ENCODE data around the gene ABI2.
"Not testable (repeated sequence)": the region's sequence is repeated elsewhere in the genome, so short reads cannot be mapped to it uniquely, and the experiment has no call there.

DNA sequence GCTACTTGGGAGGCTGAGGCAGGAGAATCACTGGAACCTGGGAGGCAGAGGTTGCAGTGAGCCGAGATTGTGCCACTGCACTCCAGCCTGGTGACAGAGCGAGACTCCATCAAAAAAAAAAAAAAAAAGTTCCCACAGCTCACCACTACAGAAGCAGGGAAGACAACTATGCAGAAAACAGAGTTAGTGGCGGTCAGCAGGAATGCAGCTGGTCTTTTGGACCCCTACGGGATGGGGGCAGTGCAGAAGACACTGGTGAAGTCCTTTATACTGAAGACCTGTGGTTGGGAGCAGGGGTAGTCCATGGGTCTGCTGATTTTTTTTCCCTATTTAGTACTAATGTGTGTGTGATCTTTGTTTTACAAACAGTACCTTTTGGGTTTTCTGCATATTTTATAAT lies 101.4 kb downstream of the ABI2 start:
- TF ChIP-seq, protein P1, sequence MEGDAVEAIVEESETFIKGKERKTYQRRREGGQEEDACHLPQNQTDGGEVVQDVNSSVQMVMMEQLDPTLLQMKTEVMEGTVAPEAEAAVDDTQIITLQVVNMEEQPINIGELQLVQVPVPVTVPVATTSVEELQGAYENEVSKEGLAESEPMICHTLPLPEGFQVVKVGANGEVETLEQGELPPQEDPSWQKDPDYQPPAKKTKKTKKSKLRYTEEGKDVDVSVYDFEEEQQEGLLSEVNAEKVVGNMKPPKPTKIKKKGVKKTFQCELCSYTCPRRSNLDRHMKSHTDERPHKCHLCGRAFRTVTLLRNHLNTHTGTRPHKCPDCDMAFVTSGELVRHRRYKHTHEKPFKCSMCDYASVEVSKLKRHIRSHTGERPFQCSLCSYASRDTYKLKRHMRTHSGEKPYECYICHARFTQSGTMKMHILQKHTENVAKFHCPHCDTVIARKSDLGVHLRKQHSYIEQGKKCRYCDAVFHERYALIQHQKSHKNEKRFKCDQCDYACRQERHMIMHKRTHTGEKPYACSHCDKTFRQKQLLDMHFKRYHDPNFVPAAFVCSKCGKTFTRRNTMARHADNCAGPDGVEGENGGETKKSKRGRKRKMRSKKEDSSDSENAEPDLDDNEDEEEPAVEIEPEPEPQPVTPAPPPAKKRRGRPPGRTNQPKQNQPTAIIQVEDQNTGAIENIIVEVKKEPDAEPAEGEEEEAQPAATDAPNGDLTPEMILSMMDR (IDR thresholded peaks at IDR 0.05), result not testable (repeated sequence)
- TF ChIP-seq POLR2A (IDR thresholded peaks at IDR 0.05), result not testable (repeated sequence)

Data from right lobe of liver (tissue), 4 donors.